Keratinocyte (primary cell): Measurements from ENCODE around the gene MLLT1.

ENCODE experiments used
- EZH2 ChIP-seq: IDR thresholded peaks from one replicate; pipeline ENCODE4 v1.6.1; 2012; ENCODE audit warnings: inconsistent platforms, mild to moderate bottlenecking, low read length, moderate library complexity
- TF ChIP-seq, protein P1 (sequence below), 3 experiments: IDR thresholded peaks in 1 of 3; conservative IDR thresholded peaks in 1 of 3; optimal IDR thresholded peaks in 1 of 3; 2 replicates in 2 of 3; 3 replicates in 1 of 3; pipeline versions ENCODE3 to v1.5.1; 2011; ENCODE audit warnings: low read length in 3 of 3, mild to moderate bottlenecking in 3 of 3, moderate library complexity in 2 of 3, control low read depth in 1 of 3, inconsistent platforms in 1 of 3; ENCODE audit not compliant: insufficient read depth in 2 of 3; ENCODE audit errors: extremely low read depth in 1 of 3

DNA sequence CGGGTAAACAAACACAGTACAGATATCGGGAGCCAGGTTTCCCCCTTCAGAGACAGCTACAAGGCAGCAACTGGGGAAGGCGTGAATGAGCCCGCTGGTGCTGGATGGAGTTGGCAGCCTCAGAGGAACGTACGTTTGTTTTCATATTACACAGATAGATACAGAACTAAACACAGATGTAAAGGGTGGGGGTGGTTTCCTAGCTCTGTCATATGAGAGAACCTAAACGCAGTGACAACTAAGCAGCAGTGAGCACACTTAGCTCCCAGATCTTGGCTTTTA, 32.8 kb downstream of the MLLT1 start:
- TF ChIP-seq, protein P1, sequence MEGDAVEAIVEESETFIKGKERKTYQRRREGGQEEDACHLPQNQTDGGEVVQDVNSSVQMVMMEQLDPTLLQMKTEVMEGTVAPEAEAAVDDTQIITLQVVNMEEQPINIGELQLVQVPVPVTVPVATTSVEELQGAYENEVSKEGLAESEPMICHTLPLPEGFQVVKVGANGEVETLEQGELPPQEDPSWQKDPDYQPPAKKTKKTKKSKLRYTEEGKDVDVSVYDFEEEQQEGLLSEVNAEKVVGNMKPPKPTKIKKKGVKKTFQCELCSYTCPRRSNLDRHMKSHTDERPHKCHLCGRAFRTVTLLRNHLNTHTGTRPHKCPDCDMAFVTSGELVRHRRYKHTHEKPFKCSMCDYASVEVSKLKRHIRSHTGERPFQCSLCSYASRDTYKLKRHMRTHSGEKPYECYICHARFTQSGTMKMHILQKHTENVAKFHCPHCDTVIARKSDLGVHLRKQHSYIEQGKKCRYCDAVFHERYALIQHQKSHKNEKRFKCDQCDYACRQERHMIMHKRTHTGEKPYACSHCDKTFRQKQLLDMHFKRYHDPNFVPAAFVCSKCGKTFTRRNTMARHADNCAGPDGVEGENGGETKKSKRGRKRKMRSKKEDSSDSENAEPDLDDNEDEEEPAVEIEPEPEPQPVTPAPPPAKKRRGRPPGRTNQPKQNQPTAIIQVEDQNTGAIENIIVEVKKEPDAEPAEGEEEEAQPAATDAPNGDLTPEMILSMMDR (optimal IDR thresholded peaks at IDR 0.05 in 1 of 3, IDR thresholded peaks at IDR 0.05 in 1 of 3, conservative IDR thresholded peaks at IDR 0.05 in 1 of 3; ENCODE audit: extremely low read depth in 1 of 3, insufficient read depth in 2 of 3, low read length in 3 of 3), result no peak
- TF ChIP-seq EZH2, result no peak
